Upper lobe of left lung (tissue), 4 donors: ENCODE data around the gene ADAMTS14.

Source experiments
- CTCF ChIP-seq, 6 experiments: fragments of 450-650 bp in 4 of 6; fragments of 200-600 bp in 2 of 6; sonication (generic) in 2 of 6; IDR thresholded peaks; one replicate each; pipeline ENCODE4 v1.5.1; 2016 to 2019; ENCODE audit warnings: antibody characterized with exemption in 6 of 6
- EP300 ChIP-seq, 4 donors: sonication (generic); formaldehyde crosslinking; IDR thresholded peaks; one replicate each; pipeline ENCODE4 v1.5.1; 2017; ENCODE audit warnings: antibody characterized with exemption in 4 of 4, control low read depth in 2 of 4
- POLR2A ChIP-seq, 4 donors: fragments of 450-650 bp; IDR thresholded peaks; one replicate each; pipeline ENCODE4 v1.5.1; 2016 to 2017; ENCODE audit warnings: antibody characterized with exemption in 4 of 4, mild to moderate bottlenecking in 2 of 4
- POLR2AphosphoS5 ChIP-seq, 2 donors: sonication (generic); formaldehyde crosslinking; IDR thresholded peaks; one replicate each; pipeline ENCODE4 v1.5.1; 2017; ENCODE audit warnings: antibody characterized with exemption in 2 of 2

DNA sequence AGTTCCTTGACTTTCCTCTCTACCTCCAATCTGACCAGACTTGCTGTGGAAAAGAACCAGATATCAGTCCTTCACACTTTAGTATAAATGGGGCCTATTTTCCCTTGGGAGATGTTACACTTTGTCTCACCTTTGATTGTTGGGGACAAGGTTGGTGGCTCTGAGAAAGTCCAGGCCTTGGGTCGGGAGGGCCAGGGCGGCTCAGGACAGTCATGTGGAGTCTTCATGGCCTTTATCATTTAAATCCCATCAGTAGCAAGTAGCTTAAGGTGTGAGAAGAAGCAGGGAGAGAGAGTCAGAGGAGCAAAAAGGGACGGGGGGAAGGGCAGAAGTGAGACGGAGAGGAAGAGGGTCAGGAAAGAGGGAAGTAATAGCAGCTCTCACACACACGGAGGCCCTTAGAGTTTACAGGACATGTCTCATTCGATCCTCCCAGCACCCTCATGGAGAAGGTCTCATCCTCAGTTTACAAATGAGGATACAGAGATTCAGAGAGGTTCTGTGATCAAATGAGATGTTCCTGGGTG is 72.4 kb downstream of the ADAMTS14 start:
- no peak for TF ChIP-seq CTCF (IDR thresholded peaks at IDR 0.05)
- TF ChIP-seq POLR2A (IDR thresholded peaks at IDR 0.05) = no peak
- TF ChIP-seq POLR2AphosphoS5 (IDR thresholded peaks at IDR 0.05) = no peak
- TF ChIP-seq EP300 (IDR thresholded peaks at IDR 0.05) = no peak
